H9 (cell line): ENCODE measurements around the gene DPYD. TPM values are rescaled to one million over a fixed set of nuclear protein-coding genes. Genes with fewer than 3 reads are reported as not detected.

Experiments used
- DNase-seq: peaks from one replicate; pipeline ENCODE4 v3.0.0-alpha.2; 2017
- H2AFZ ChIP-seq: one replicate; pipeline ENCODE4 v1.6.1; 2013; ENCODE audit warnings: mild to moderate bottlenecking, low read length, control low read depth, moderate library complexity
- H2AK5ac ChIP-seq: 2 replicates; pipeline ENCODE4 v1.6.1; 2013; ENCODE audit warnings: low read length, control low read depth, mixed read lengths; ENCODE audit not compliant: insufficient read length
- H2BK120ac ChIP-seq: one replicate; pipeline ENCODE4 v1.6.1; 2013; ENCODE audit warnings: low read depth, mild to moderate bottlenecking, low read length, control low read depth, inconsistent platforms; ENCODE audit not compliant: poor library complexity, severe bottlenecking
- H2BK12ac ChIP-seq: 2 replicates; pipeline ENCODE4 v1.6.1; 2013; ENCODE audit warnings: low read length, control low read depth, mixed read lengths, low read depth; ENCODE audit not compliant: insufficient read length
- H2BK15ac ChIP-seq: 2 replicates; pipeline ENCODE4 v1.6.1; 2013; ENCODE audit warnings: low read depth, low read length, control low read depth
- H2BK20ac ChIP-seq: one replicate; pipeline ENCODE4 v1.6.1; 2013; ENCODE audit warnings: low read depth, mild to moderate bottlenecking, low read length, control low read depth, inconsistent platforms; ENCODE audit not compliant: poor library complexity, severe bottlenecking
- H2BK5ac ChIP-seq: 2 replicates; pipeline ENCODE4 v1.6.1; 2013; ENCODE audit warnings: low read length, control low read depth, mixed read lengths; ENCODE audit not compliant: insufficient read length
- H3K14ac ChIP-seq: 2 replicates; pipeline ENCODE4 v1.6.1; 2013; ENCODE audit warnings: low read length, control low read depth; ENCODE audit not compliant: insufficient read depth
- H3K18ac ChIP-seq: 2 replicates; pipeline ENCODE4 v1.6.1; 2013; ENCODE audit warnings: low read depth, mild to moderate bottlenecking, mixed read lengths, low read length, control low read depth; ENCODE audit not compliant: insufficient read length
- H3K23ac ChIP-seq: 2 replicates; pipeline ENCODE4 v1.6.1; 2013; ENCODE audit warnings: low read length, control low read depth, mixed read lengths, low read depth; ENCODE audit not compliant: insufficient read length
- H3K23me2 ChIP-seq: 2 replicates; pipeline ENCODE4 v1.6.1; 2013; ENCODE audit warnings: low read depth, mild to moderate bottlenecking, mixed read lengths, low read length, control low read depth; ENCODE audit not compliant: insufficient read length, poor library complexity, severe bottlenecking
- H3K27ac ChIP-seq: 2 replicates; pipeline ENCODE4 v1.5.1; 2013; ENCODE audit warnings: low read length, control low read depth, mixed read lengths, low read depth; ENCODE audit not compliant: insufficient read length
- H3K27me3 ChIP-seq: 2 replicates; pipeline ENCODE4 v1.6.1; 2013; ENCODE audit warnings: low read length, control low read depth, inconsistent platforms; ENCODE audit not compliant: insufficient read depth
- H3K4ac ChIP-seq: 2 replicates; pipeline ENCODE4 v1.6.1; 2013; ENCODE audit warnings: low read depth, mild to moderate bottlenecking, control low read depth, inconsistent platforms, low read length, moderate library complexity
- H3K4me1 ChIP-seq: 2 replicates; pipeline ENCODE4 v1.6.1; 2013; ENCODE audit warnings: low read length, control low read depth, inconsistent platforms; ENCODE audit not compliant: insufficient read depth
- H3K4me2 ChIP-seq: 2 replicates; pipeline ENCODE4 v1.6.1; 2013; ENCODE audit warnings: low read length, control low read depth, mixed read lengths; ENCODE audit not compliant: insufficient read length, insufficient read depth
- H3K56ac ChIP-seq: 2 replicates; pipeline ENCODE4 v1.6.1; 2013; ENCODE audit warnings: low read depth, mild to moderate bottlenecking, mixed read lengths, low read length, control low read depth; ENCODE audit not compliant: insufficient read length
- H3K79me1 ChIP-seq: 2 replicates; pipeline ENCODE4 v1.6.1; 2013; ENCODE audit warnings: low read depth, mild to moderate bottlenecking, moderate library complexity, low read length, control low read depth, inconsistent platforms; ENCODE audit not compliant: insufficient read depth, poor library complexity, severe bottlenecking
- H3K79me2 ChIP-seq: 2 replicates; pipeline ENCODE4 v1.6.1; 2013; ENCODE audit warnings: low read length, control low read depth, inconsistent platforms; ENCODE audit not compliant: insufficient read depth
- H3K9ac ChIP-seq: 2 replicates; pipeline ENCODE4 v1.6.1; 2013; ENCODE audit warnings: low read length, control low read depth, mixed read lengths; ENCODE audit not compliant: insufficient read length; ENCODE audit errors: extremely low read depth
- H3K9me3 ChIP-seq: one replicate; pipeline ENCODE4 v1.6.1; 2013; ENCODE audit warnings: low read depth, low read length, inconsistent platforms; ENCODE audit not compliant: control insufficient read depth
- H3T11ph ChIP-seq: one replicate; pipeline ENCODE4 v1.6.1; 2013; ENCODE audit warnings: mild to moderate bottlenecking, low read length, control low read depth, inconsistent platforms
- H4K20me1 ChIP-seq: one replicate; pipeline ENCODE4 v1.6.1; 2013; ENCODE audit not compliant: control insufficient read depth, insufficient read length, insufficient read depth
- H4K5ac ChIP-seq: 2 replicates; pipeline ENCODE4 v1.6.1; 2013; ENCODE audit warnings: low read depth, mild to moderate bottlenecking, mixed read lengths, low read length, control low read depth; ENCODE audit not compliant: insufficient read length
- H4K8ac ChIP-seq: replicated peaks from 2 replicates; pipeline ENCODE4 v1.6.1; 2013; ENCODE audit warnings: low read length, control low read depth, mixed read lengths, low read depth; ENCODE audit not compliant: insufficient read length
- H4K91ac ChIP-seq: 2 replicates; pipeline ENCODE4 v1.6.1; 2013; ENCODE audit warnings: low read depth, mild to moderate bottlenecking, moderate library complexity, mixed read lengths, low read length, control low read depth; ENCODE audit not compliant: insufficient read length
- H3K27ac Mint-ChIP-seq, 3 experiments: 2 replicates in 2 of 3; 3 replicates in 1 of 3; pipeline ENCODE4 v1.8.0; 2020 to 2021; ENCODE audit warnings: mixed read lengths in 3 of 3, mild to moderate bottlenecking in 1 of 3, moderate library complexity in 1 of 3
- H3K27me3 Mint-ChIP-seq: 2 replicates; pipeline ENCODE4 v1.8.0; 2021; ENCODE audit warnings: low read depth, mild to moderate bottlenecking, moderate library complexity, mixed read lengths
- H3K36me3 Mint-ChIP-seq, 3 experiments: 2 replicates in 2 of 3; 3 replicates in 1 of 3; pipeline ENCODE4 v1.8.0; 2020 to 2021; ENCODE audit warnings: low read depth in 3 of 3, mixed read lengths in 3 of 3; ENCODE audit not compliant: insufficient read depth in 1 of 3
- H3K4me1 Mint-ChIP-seq, 2 experiments: 2 replicates each; pipeline ENCODE4 v1.8.0; 2020; ENCODE audit warnings: mixed read lengths in 2 of 2
- H3K4me3 Mint-ChIP-seq, 2 experiments: 2 replicates in 1 of 2; 3 replicates in 1 of 2; pipeline ENCODE4 v1.8.0; 2020 to 2021; ENCODE audit warnings: mild to moderate bottlenecking in 2 of 2, mixed read lengths in 2 of 2, moderate library complexity in 1 of 2
- H3K9me3 Mint-ChIP-seq, 2 experiments: 2 replicates in 1 of 2; 3 replicates in 1 of 2; pipeline ENCODE4 v1.8.0; 2020; ENCODE audit warnings: mild to moderate bottlenecking in 2 of 2, mixed read lengths in 2 of 2, moderate library complexity in 1 of 2
- CTCF ChIP-seq: fragments of 200-600 bp; sonication (generic); conservative IDR thresholded peaks from 3 replicates; pipeline ENCODE4 v1.8.0; 2021; ENCODE audit warnings: antibody characterized with exemption, mild to moderate bottlenecking
- WGBS: extraction: QIAGEN DNeasy Blood & Tissue Kit; methylation state at CpG from one replicate; pipeline ENCODE4 v1.1.7; 2013; ENCODE audit warnings: missing lambda C conversion rate, low lambda C conversion rate, mixed read lengths; ENCODE audit not compliant: insufficient read length; ENCODE audit errors: extremely low coverage; 5-methylcytosine and 5-hydroxymethylcytosine counted together
- total RNA-seq: library from RNA; stranded (reverse); gene quantifications from 2 replicates; pipeline ENCODE4 v1.2.1, GENCODE V29; 2021

Gene DPYD
- total RNA-seq, 1 experiment from 2014 or later: 0.37 TPM

- no peak overlapping the region for H3K27ac Mint-ChIP-seq
- Histone ChIP-seq H4K8ac (no peak overlapping the region), H3K27ac (no peak overlapping the region), H3K23ac (no peak overlapping the region), H2BK20ac (no peak overlapping the region), H3K9me3 (no peaks in the 10 kb centered on the region), H4K20me1 (no peaks in the 10 kb centered on the region), H2AFZ (no peak overlapping the region), H3K4me1 (no peaks in the 10 kb centered on the region), H3K4me2 (no peak overlapping the region), H3K18ac (no peak overlapping the region), H3K9ac (no peak overlapping the region), H2BK15ac (no peak overlapping the region), H3K79me2 (no peaks in the 10 kb centered on the region), H2AK5ac (no peak overlapping the region), H3K4ac (no peak overlapping the region), H2BK5ac (no peak overlapping the region), H4K91ac (no peak overlapping the region), H2BK12ac (no peak overlapping the region), H3T11ph (no peak overlapping the region), H2BK120ac (no peak overlapping the region), H3K27me3 (no peaks in the 10 kb centered on the region), H4K5ac (no peak overlapping the region), H3K56ac (no peak overlapping the region), H3K79me1 (no peaks in the 10 kb centered on the region), H3K23me2 (no peaks in the 10 kb centered on the region), H3K14ac (no peak overlapping the region)
- peaks cover 0 to 3% of the 10 kb centered on the region in 2 experiments; a peak in 1 of 4 replicates for H3K4me1 Mint-ChIP-seq
- peaks cover 0 to 17% (median 3%) of the 10 kb centered on the region in 3 experiments; a peak in 3 of 7 replicates for H3K36me3 Mint-ChIP-seq
- no peak for TF ChIP-seq CTCF
- H3K9me3 Mint-ChIP-seq: peaks cover 9 to 13% of the 10 kb centered on the region in 2 experiments; a peak in 4 of 5 replicates
- no peak overlapping the region for H3K4me3 Mint-ChIP-seq
- no peaks in the 10 kb centered on the region; the same call in 1 of the 2 replicates for H3K27me3 Mint-ChIP-seq
- no peak for DNase-seq
- no CpG with 5 or more reads among the region's 4 CpGs for WGBS
These were observed 882.4 kb downstream of the DPYD start for GRCh38 chr1:97038410-97038809.
